MCF 10A (cell line): ENCODE results near the gene KIF9. TPM values are rescaled to one million over a fixed set of nuclear protein-coding genes. Genes with fewer than 3 reads are reported as not detected.
"Not testable (repeated sequence)": the region's sequence is repeated elsewhere in the genome, so short reads cannot be mapped to it uniquely, and the experiment has no call there.

ENCODE experiments used
- BruUV-seq: library from RNA; stranded (reverse); fragments of 400-500 nt; replicated peaks from 2 replicates; lab custom pipeline; 2021; lab: Mats Ljungman, UMichigan
- CTCF ChIA-PET: fragments of 300-600 bp; sonication (Branson Sonifier 250); formaldehyde crosslinking; extraction: SDS; loops from one replicate; lab custom pipeline; 2021; ENCODE audit warnings: antibody characterized with exemption, inconsistent platforms; lab: Yijun Ruan, JAX
- POLR2A ChIA-PET: fragments of 300-600, 350-650 bp; sonication (Branson Sonifier 250); formaldehyde crosslinking; extraction: SDS; loops from one replicate; lab custom pipeline; 2020; ENCODE audit warnings: antibody characterized with exemption, inconsistent platforms; lab: Yijun Ruan, JAX
- DNase-seq: peaks from one replicate; pipeline ENCODE4 v3.0.0-alpha.2; 2018; ENCODE audit not compliant: unreplicated experiment
- H3K27ac Mint-ChIP-seq: one replicate; pipeline ENCODE4 v1.8.0; 2022; ENCODE audit warnings: mild to moderate bottlenecking, low read depth, mixed read lengths; ENCODE audit not compliant: unreplicated experiment
- H3K27me3 Mint-ChIP-seq: one replicate; pipeline ENCODE4 v1.8.0; 2022; ENCODE audit warnings: mixed read lengths; ENCODE audit not compliant: insufficient read depth, unreplicated experiment
- H3K36me3 Mint-ChIP-seq: one replicate; pipeline ENCODE4 v1.8.0; 2022; ENCODE audit warnings: mild to moderate bottlenecking, moderate library complexity, mixed read lengths; ENCODE audit not compliant: insufficient read depth, unreplicated experiment
- H3K4me1 Mint-ChIP-seq: one replicate; pipeline ENCODE4 v1.8.0; 2022; ENCODE audit warnings: mixed read lengths; ENCODE audit not compliant: insufficient read depth, unreplicated experiment
- H3K4me3 Mint-ChIP-seq: one replicate; pipeline ENCODE4 v1.8.0; 2022; ENCODE audit warnings: mild to moderate bottlenecking, moderate library complexity, mixed read lengths; ENCODE audit not compliant: unreplicated experiment
- H3K9me3 Mint-ChIP-seq: one replicate; pipeline ENCODE4 v1.8.0; 2022; ENCODE audit warnings: mixed read lengths; ENCODE audit not compliant: unreplicated experiment
- intact Hi-C: fragments of 100-400 bp; cut with micrococcal nuclease; formaldehyde crosslinking; loops from 2 replicates; pipeline ENCODE4 v1.14.1; 2022
- total RNA-seq: library from RNA; stranded (reverse); gene quantifications from 2 replicates; pipeline ENCODE4 v1.2.3, GENCODE V29; 2022
- TF ChIP-seq, protein P1 (sequence below): fragments of 200-600 bp; IDR thresholded peaks from one replicate; pipeline ENCODE4 v1.8.0; 2022; ENCODE audit warnings: antibody characterized with exemption, mild to moderate bottlenecking; ENCODE audit not compliant: unreplicated experiment

KIF9 gene
- total RNA-seq, 1 experiment from 2014 or later: 9.5 TPM

- intact Hi-C loops: no loop called here
- DNase-seq: no peak
- peaks cover 4% of the 10 kb centered on the region for H3K36me3 Mint-ChIP-seq
- TF ChIP-seq, protein P1, sequence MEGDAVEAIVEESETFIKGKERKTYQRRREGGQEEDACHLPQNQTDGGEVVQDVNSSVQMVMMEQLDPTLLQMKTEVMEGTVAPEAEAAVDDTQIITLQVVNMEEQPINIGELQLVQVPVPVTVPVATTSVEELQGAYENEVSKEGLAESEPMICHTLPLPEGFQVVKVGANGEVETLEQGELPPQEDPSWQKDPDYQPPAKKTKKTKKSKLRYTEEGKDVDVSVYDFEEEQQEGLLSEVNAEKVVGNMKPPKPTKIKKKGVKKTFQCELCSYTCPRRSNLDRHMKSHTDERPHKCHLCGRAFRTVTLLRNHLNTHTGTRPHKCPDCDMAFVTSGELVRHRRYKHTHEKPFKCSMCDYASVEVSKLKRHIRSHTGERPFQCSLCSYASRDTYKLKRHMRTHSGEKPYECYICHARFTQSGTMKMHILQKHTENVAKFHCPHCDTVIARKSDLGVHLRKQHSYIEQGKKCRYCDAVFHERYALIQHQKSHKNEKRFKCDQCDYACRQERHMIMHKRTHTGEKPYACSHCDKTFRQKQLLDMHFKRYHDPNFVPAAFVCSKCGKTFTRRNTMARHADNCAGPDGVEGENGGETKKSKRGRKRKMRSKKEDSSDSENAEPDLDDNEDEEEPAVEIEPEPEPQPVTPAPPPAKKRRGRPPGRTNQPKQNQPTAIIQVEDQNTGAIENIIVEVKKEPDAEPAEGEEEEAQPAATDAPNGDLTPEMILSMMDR: no peak
- CTCF ChIA-PET: interaction anchor here (0.6 to 1.4 kb wide), 8 partner anchors 9 to 936 kb away, joined by 3 to 7 read pairs (median 4); no protein-coding TSS in a partner anchor
- BruUV-seq: no TSS peak
- peaks cover 30% of the 10 kb centered on the region for H3K4me1 Mint-ChIP-seq
- POLR2A ChIA-PET: interaction anchor here (0.6 to 1.6 kb wide), 6 partner anchors 17 to 1563 kb away, joined by 3 to 11 read pairs (median 4); partner anchors contain the start of genes KIF9, KLHL18, PTPN23 and SETD2
- H3K27me3 Mint-ChIP-seq: no peaks in the 10 kb centered on the region
- H3K9me3 Mint-ChIP-seq: no peaks in the 10 kb centered on the region
- no peak overlapping the region for H3K4me3 Mint-ChIP-seq
- H3K27ac Mint-ChIP-seq: peak overlapping the region; percentile 61
These were observed 31.6 kb upstream of the KIF9 start for GRCh38 chr3:47314056-47314764.

DNA sequence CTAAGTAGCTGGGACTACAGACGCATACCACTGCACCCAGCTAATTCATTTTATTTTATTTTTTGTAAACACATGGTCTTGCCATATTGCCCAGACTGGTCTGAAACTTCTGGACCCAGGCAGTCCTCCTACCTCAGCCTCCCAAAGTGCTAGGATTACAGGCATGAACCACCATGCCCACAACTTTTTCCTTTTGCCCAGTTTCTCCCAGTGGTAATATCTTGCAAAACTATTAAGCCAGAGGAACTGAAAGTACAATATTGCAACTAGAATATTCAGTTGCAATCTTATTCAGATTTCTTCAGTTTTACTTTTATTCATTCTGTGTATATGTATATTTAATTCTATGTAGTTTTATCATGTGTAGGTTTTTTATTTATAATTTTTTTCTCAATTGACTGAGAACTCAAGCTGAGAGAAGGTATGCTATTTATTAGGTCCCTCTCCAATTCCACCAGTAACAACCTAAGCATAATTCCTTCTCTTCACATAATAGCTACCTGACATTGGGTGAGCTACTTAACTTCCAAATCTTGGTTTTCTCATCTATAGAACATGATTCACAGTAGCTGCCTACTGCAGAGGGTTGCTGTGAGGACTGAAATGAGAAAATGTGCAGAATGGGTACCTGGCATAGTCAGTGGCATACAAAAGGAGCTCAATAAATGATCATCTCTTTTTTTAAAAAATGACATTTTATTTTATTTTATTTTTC, 30.9 kb upstream of the KIF9 start:
- no peak for DNase-seq
- Mint-ChIP-seq H3K4me3 (no peak overlapping the region), H3K27me3 (no peaks in the 10 kb centered on the region), H3K4me1 (peaks cover 23% of the 10 kb centered on the region), H3K36me3 (no peaks in the 10 kb centered on the region), H3K27ac (peak overlapping the region; percentile 61), H3K9me3 (no peaks in the 10 kb centered on the region)
- intact Hi-C loops: no loop called here
- TF ChIP-seq, protein P1: no peak
- CTCF ChIA-PET: interaction anchor here (0.6 to 1.4 kb wide), 5 partner anchors 10 to 233 kb away, joined by 3 to 7 read pairs (median 4); no protein-coding TSS in a partner anchor
- no TSS peak for BruUV-seq
- POLR2A ChIA-PET: interaction anchor here (0.7 to 1.6 kb wide), 4 partner anchors 16 to 149 kb away, joined by 3 to 11 read pairs (median 5); partner anchors contain the start of genes KIF9, KLHL18 and SETD2

DNA sequence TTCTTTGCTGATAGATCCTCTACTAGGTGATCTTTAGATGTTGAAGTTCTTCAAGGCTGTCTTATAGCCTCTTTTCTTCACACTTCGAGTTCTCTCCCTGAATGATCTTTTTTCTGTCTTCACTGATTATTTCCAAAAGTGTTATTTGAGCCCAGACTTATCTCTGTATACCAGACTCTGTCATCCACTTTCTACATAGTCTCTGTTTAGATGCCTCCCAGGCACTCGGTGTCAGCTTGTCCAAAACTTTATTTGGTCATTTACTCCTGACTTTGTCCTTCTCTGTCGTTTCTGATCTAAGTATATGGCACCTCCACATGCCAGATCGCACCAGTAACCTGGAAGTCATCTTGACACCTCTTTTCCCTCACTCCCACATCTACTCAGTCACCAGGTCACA, 27.8 kb upstream of the KIF9 start:
- peaks cover 11% of the 10 kb centered on the region for H3K4me1 Mint-ChIP-seq
- H3K36me3 Mint-ChIP-seq: peaks cover 5% of the 10 kb centered on the region
- intact Hi-C loops: no loop called here
- H3K27me3 Mint-ChIP-seq: no peaks in the 10 kb centered on the region
- H3K27ac Mint-ChIP-seq: no peak overlapping the region
- TF ChIP-seq, protein P1: no peak
- ChIA-PET CTCF (interaction anchor here (0.6 to 1.2 kb wide), 2 partner anchors 14 to 960 kb away, joined by 4 to 7 read pairs; no protein-coding TSS in a partner anchor), POLR2A (interaction anchor here (0.7 kb wide), 1 partner anchor 70 kb away, joined by 3 read pairs; the partner anchor contains the start of gene PTPN23)
- no peak for DNase-seq
- H3K9me3 Mint-ChIP-seq: no peaks in the 10 kb centered on the region
- H3K4me3 Mint-ChIP-seq: no peak overlapping the region
- BruUV-seq: no TSS peak

- H3K27ac Mint-ChIP-seq, BruUV-seq, DNase-seq, H3K4me1 Mint-ChIP-seq, H3K36me3 Mint-ChIP-seq, H3K9me3 Mint-ChIP-seq, H3K4me3 Mint-ChIP-seq, H3K27me3 Mint-ChIP-seq, intact Hi-C loops, POLR2A ChIA-PET: not testable (repeated sequence)
- CTCF ChIA-PET: interaction anchor here (1.0 kb wide), 1 partner anchor 14 kb away, joined by 3 read pairs; no protein-coding TSS in a partner anchor
These were observed 26.6 kb upstream of the KIF9 start for GRCh38 chr3:47309231-47309630.
